Measurements from ENCODE around the gene RPL21.

Gene RPL21

GRCh38 chr13:27269114-27269665 is 17.8 kb downstream of the RPL21 start:
- no peaks in the 10 kb centered on the region for H3K9me3 ChIP-seq (ENCODE audit: control insufficient read depth, insufficient read depth, low read depth, low read length)
- ChIA-PET CTCF (interaction anchor here (0.5 kb wide), 1 partner anchor 12 kb away, joined by 3 read pairs; no protein-coding TSS in a partner anchor), POLR2A (no interaction called here)
- H3K27ac ChIP-seq (ENCODE audit: extremely low read depth, low read depth, low read length) = no peak overlapping the region
- peak; percentile 93 for TF ChIP-seq ZNF214 (tag by site-specific recombination; IDR thresholded peaks at IDR 0.05; ENCODE audit: borderline replicate concordance)
- no peak for TF ChIP-seq IKZF3 (tag by site-specific recombination; IDR thresholded peaks at IDR 0.05)
- no peak for TF ChIP-seq KLF8 (tag by site-specific recombination; IDR thresholded peaks at IDR 0.05)
- no peak for TF ChIP-seq ZFP37 (tag by site-specific recombination; IDR thresholded peaks at IDR 0.05)
- peak; percentile 72 for TF ChIP-seq REST (tag by site-specific recombination; IDR thresholded peaks at IDR 0.05)
- TF ChIP-seq ZNF449 (tag by site-specific recombination; IDR thresholded peaks at IDR 0.05) = no peak
- no peak for TF ChIP-seq BCL11B (tag by site-specific recombination; IDR thresholded peaks at IDR 0.05; ENCODE audit: low read depth)
- peaks cover 17% of the 10 kb centered on the region for H3K4me1 ChIP-seq (ENCODE audit: control insufficient read depth, insufficient read depth, low read length)
- H3K36me3 ChIP-seq (ENCODE audit: control insufficient read depth in 2 of 2, insufficient read depth in 1 of 2, low read length in 2 of 2) = peaks cover 0 to 6% of the 10 kb centered on the region in 2 experiments; a peak in 1 of 3 replicates
- H3K4me3 ChIP-seq (ENCODE audit: low read depth, low read length) = no peak overlapping the region

- H3K36me3 ChIP-seq (ENCODE audit: control insufficient read depth in 2 of 2, insufficient read depth in 1 of 2, low read length in 2 of 2) = peaks cover 0 to 6% of the 10 kb centered on the region in 2 experiments; a peak in 1 of 3 replicates
- H3K4me1 ChIP-seq (ENCODE audit: control insufficient read depth, insufficient read depth, low read length) = peaks cover 21% of the 10 kb centered on the region
- peak within 1 kb of the TSS; percentile 81 for H3K27ac ChIP-seq (ENCODE audit: extremely low read depth, low read depth, low read length)
- peak within 1 kb of the TSS; percentile 48 for H3K4me3 ChIP-seq (ENCODE audit: low read depth, low read length)
- H3K9me3 ChIP-seq (ENCODE audit: control insufficient read depth, insufficient read depth, low read depth, low read length) = no peaks in the 10 kb centered on the region
- ChIA-PET POLR2A (interaction anchor here (1.0 to 1.2 kb wide), 3 partner anchors 13 to 59 kb away, joined by 3 to 8 read pairs (median 3); partner anchors contain the start of gene RPL21), CTCF (interaction anchor here (0.6 to 1.5 kb wide), 9 partner anchors 11 to 340 kb away, joined by 3 to 5 read pairs (median 3); no protein-coding TSS in a partner anchor)
- TF ChIP-seq ZNF639 (tag by site-specific recombination; IDR thresholded peaks at IDR 0.05) (no peak), ZNF174 (tag by site-specific recombination; IDR thresholded peaks at IDR 0.05) (no peak), ZNF146 (tag by site-specific recombination; IDR thresholded peaks at IDR 0.05) (no peak), PRDM10 (tag by site-specific recombination; IDR thresholded peaks at IDR 0.05) (no peak), HOXC10 (CRISPR knock-in tag; IDR thresholded peaks at IDR 0.05) (no peak), BCL6B (tag by site-specific recombination; IDR thresholded peaks at IDR 0.05) (no peak), RBAK (tag by site-specific recombination; IDR thresholded peaks at IDR 0.05) (no peak), ZNF221 (tag by site-specific recombination; IDR thresholded peaks at IDR 0.05; ENCODE audit: borderline replicate concordance) (no peak), SETDB1 (IDR thresholded peaks at IDR 0.05; ENCODE audit: insufficient read length, low read length) (no peak), ZBTB44 (tag by site-specific recombination; IDR thresholded peaks at IDR 0.05) (no peak), ZNF10 (tag by site-specific recombination; IDR thresholded peaks at IDR 0.05) (0 out of 2 replicates have a peak, but pooled peaks have one; percentile 10)
Measured at GRCh38 chr13:27270594-27271520, 19.5 kb downstream of the RPL21 start, which contains the start of gene RASL11A. Gene RASL11A (plus strand): TSS chr13:27270830. CDS start chr13:27270945, 115 bp downstream.
